Caki2 (cell line): ENCODE data around the gene ALOX15. TPM values are rescaled to one million over a fixed set of nuclear protein-coding genes. Genes with fewer than 3 reads are reported as not detected.
"Not testable (repeated sequence)": the region's sequence is repeated elsewhere in the genome, so short reads cannot be mapped to it uniquely, and the experiment has no call there.

Experiments
- DNase-seq: peaks from one replicate; pipeline ENCODE4 v3.0.0-alpha.2; 2015; ENCODE audit warnings: low read depth
- in situ Hi-C: cut with HindIII; loops from 2 replicates; pipeline ENCODE4 v1.10.0; 2016; ENCODE audit warnings: low sequenced_read_pairs, low pct_unique_long_range_greater_than_20kb, mixed read lengths
- total RNA-seq: library from RNA; depleted of rRNA; stranded (reverse); fragments of >200 nt; shearing (Covaris generic); gene quantifications from 2 replicates; pipeline ENCODE4 v1.2.3, GENCODE V29; 2014; ENCODE audit warnings: low replicate concordance; rRNA removed

ALOX15 gene, protein sequence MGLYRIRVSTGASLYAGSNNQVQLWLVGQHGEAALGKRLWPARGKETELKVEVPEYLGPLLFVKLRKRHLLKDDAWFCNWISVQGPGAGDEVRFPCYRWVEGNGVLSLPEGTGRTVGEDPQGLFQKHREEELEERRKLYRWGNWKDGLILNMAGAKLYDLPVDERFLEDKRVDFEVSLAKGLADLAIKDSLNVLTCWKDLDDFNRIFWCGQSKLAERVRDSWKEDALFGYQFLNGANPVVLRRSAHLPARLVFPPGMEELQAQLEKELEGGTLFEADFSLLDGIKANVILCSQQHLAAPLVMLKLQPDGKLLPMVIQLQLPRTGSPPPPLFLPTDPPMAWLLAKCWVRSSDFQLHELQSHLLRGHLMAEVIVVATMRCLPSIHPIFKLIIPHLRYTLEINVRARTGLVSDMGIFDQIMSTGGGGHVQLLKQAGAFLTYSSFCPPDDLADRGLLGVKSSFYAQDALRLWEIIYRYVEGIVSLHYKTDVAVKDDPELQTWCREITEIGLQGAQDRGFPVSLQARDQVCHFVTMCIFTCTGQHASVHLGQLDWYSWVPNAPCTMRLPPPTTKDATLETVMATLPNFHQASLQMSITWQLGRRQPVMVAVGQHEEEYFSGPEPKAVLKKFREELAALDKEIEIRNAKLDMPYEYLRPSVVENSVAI
- total RNA-seq: not detected in 2 replicates

DNA sequence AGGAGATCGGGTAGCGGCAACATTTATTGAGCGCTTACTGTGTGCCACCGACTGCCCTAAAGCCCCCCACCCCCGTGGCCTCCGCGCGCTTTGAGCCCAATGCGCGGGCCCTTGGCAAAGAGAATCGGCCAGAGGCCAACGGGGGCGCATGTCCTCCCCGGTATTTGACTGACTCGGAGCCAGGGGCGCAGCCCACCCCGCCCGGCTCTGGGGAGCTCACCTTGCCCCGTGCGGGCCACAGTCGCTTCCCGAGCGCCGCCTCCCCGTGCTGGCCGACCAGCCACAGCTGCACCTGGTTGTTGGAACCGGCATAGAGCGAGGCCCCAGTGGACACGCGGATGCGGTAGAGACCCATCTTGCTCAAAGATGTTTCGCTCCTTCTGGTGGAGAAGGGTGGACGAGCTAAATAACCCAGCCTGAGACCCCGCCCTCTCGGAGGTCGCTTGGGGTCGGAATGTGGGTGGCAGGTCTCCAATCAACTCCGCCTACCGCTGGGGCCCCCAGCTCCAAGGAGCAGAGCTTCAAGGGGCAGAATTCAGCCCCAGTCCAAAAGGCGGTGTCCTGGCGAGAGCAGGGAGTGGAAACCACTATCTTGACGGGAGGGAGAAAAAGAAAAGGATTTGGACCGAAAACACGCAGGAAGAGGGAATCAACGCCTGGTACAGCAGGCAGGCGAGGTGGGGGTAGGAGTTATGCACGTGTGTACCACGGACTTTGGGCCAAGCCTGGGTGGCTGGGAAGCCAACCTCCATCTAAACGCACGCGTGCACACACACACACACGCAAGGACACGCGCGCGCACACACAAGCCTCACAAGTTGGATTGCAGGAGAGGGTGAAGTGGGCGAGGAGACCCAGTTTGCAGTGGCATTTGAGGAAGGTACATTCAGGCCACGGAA lies at the start of gene ALOX15:
Gene ALOX15, minus strand, starts transcription at position 382 of the 899 bp plus-strand sequence. Its CDS starts 27 bp downstream, at position 355.
- in situ Hi-C loops: no loop called here
- no peak for DNase-seq

DNA sequence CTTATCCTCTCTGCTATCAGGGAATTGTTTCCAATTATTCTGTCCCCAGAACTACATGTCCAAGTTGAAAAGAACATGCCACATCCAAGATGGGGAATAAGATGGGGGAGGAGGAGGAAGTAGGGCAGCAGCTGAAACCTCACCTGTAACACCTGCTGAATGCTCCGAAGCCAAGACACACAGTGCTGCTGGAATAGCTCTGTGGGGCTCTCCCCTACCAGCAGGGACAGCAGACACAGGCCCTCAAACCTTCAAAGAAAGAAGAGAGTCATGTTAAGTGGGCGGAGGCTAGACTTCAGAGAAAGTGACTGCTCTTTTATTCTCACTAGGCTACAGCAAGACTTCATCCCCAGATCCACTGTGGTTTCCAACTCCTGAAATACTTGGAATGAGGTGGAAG lies 49.3 kb upstream of the ALOX15 start:
- in situ Hi-C loops: no loop called here
- DNase-seq: no peak

DNA sequence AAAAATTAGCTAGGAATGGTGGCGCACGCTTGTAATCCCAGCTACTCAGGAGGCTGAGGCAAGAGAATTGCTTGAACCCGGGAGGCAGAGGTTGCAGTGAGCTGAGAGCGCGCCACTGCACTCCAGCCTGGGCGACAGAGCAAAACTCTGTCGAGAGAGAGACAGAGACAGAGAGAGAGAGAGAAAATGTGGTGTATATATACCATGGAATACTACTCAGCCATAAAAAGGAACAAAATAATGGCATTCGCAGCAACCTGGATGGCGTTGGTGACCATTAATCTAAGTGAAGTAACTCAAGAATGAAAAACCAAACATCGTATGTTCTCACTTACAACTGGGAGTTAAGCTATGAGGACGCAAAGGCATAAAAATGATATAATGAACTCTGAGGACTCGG lies 48.4 kb upstream of the ALOX15 start:
- in situ Hi-C loops: not testable (repeated sequence)

DNA sequence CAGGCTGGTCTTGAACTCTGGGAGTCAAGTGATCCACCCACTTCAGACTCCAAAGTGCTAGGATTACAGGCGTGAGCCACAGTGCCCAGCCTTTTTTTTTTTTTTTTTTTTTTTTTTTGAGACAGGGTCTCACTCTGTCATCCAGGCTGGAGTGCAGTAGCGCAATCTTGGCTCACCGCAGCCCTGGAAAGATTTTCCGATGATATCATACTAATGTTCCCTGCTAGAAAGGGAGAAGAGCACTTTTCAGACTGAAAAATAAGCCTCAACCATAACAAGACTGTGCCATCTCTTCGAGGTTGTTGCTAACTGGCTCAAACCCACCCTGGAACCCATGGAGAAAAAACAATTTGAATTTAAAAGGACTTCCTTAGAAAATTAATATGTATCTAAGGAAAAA lies 42.3 kb upstream of the ALOX15 start:
- DNase-seq, in situ Hi-C loops: not testable (repeated sequence)

More for the DNA sequence above, 48.4 kb upstream of the ALOX15 start:
- not testable (repeated sequence) for DNase-seq

DNA sequence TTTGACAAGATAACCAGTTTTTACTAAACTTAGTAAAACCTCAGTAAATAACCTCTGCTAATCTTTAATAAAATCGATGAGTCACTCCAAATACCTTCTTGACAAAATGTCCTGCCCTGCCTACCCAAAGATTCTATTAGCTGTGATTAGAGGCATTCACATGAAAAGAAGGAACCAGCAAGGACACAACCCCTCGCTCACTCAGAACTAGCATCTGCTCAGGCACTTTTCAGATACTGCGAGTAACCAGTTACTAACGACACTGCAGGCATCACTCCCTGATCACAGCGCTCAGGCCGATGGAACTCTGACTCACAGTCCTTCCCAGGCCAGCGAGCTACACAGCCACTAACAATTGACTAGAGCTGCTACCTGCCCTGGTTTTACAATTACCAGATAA lies 38.2 kb upstream of the ALOX15 start:
- peak; percentile 87 for DNase-seq
- in situ Hi-C loops: no loop called here

DNA sequence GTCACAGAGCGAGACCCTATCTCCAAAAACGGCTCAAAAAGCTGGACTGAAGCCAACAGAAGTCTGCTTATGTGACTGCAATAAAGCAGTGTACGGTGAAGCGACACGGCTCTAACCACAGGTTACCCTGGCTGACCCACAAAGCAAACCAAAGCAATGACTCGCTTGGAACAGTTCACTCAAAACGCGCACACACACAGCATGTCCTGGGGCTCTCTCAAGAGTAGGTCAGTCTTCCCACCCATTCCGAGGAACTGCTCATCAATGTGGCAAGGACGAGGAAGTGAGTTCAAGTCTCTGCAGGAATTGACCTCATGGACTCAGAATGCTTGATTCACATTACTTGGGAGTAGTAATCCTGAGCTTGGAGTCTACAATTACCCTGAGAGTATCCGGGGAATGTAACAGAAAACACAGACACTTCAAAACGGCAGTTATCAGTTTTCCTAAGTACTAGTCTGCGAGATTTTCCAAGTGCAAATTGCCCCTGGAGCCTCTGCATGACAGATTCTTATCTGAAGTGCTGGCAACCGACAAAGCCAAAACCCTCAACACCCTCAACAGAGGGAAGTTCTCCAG lies 37.1 kb upstream of the ALOX15 start:
- in situ Hi-C loops: no loop called here
- DNase-seq: peak; percentile 78

DNA sequence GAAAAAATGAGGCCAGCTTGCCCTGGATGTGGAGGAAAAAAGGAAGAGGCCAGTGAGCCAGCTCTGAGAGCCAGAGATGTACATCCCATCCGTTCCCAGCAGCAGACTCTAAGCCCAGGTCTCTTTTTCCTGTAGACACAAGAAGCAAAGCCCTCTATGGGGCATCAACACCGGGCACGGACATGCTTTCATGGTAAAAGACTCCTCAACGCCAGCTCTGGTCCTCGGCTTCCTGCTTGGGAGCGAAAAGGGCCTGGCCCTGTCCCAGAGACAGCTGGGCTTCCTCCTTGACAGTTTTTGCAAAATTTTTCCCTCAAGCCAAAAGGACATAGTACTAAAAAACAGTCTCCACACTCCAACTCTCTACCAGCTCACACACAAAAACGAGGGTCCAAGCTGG lies 35.3 kb upstream of the ALOX15 start:
- no peak for DNase-seq
- in situ Hi-C loops: no loop called here

DNA sequence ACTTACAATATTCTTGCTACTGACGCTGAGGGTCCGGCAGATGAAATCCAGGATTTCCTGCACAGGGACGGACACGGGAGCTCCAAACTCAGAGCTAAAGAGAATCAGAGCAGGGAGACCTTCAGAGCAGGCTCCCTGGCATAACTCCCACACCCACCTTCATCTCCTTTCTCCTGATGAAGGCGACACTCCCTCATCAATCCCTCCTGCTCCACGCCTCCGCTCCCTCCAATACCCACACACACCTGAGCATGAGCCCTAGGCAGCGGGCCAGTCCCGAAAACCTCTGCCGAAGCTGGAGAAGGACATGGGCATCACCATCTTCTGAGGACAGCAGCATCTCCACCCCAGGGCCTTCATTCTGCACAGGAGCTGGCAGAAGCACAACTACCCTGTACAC lies 34.3 kb upstream of the ALOX15 start:
- in situ Hi-C loops: no loop called here
- no peak for DNase-seq

DNA sequence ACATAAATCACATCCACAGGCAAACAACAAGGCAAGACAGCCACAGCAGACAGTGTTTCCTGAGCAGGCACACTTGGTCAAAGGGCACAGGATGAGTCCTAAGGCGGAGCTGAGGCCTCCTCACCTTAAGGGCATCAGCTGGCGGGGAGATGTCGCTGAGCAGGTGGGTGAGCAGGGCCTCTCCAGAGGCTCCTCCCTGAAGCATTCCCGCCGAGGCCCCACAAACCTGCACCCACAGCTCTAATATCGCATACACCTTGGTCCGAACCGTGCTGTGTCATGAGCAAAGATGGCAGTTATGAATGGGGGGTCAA lies 33.2 kb upstream of the ALOX15 start:
- DNase-seq: no peak
- in situ Hi-C loops: no loop called here

DNA sequence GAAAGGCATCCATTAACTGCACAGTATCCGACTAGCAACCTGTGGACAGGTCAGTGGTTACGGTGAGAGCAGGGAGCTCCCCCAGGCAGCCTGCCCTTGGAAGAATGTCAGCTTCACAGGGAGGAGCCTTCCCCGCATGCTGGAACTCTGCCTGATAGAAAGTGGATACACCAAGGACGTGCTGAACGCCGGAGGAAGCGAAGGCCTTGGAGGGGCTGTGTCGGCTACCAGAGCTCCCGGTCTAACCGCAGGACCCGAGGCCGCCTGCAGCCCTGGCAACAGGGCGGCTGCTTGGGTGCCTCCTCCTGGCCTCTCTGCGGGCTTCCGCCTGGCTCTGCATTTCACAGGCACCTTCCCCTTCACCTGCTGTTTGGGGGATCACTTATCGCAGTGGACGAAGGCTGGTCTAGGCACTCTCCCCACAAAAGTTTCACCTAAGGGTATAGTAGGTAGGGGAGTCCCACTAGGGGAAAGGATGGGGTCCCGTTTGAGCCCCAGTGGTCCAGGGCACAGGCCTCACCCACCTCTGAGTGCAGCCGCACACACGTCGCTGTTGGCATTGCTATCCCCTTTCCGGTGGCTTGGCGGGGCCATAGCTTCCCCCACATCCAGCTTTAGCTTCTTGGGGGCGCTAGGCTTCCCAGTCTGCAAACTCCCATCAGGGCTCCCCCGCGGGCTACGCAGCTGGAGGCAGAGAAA lies 32.7 kb upstream of the ALOX15 start:
- in situ Hi-C loops: no loop called here
- DNase-seq: no peak

DNA sequence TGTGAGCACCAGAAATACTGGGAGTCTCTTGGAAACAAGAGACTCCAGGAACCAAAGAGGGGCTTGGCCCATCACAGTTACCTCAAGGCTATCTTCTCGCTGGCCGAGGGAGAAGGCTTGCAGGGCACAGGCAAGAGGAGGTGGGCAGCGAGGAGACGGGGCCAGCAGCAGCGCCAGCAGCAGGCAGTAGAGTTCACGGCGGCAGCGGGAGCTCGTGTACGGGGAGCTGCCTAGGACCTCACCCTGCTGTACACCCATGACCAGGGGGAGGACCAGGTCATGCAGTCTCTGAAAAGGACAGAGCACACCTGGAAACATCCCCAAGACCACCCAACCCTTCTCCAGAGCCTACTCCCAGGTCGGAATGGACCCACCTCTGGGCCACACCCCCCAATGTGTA lies 31.7 kb upstream of the ALOX15 start:
- DNase-seq: no peak
- in situ Hi-C loops: no loop called here

DNA sequence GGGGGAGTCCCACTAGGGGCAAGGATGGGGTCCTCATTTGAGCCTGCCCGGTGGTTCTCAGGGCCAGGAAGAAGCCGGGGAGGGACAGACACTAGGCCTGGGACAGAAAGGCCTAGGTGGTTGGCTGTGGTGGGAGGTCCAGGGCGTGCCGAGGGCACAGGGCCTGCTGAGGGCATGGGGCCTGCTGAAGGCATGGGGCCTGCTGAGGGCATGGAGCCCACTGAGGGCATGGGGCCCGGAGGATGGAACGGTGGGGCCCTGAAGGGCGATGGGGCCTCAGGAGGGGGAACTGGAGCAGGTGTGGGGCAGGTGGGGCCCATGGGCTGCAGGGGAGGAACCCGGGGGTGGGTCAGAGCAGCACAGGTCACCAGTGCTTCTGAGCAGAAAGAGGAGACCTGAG lies 31.3 kb upstream of the ALOX15 start:
- in situ Hi-C loops: no loop called here

DNA sequence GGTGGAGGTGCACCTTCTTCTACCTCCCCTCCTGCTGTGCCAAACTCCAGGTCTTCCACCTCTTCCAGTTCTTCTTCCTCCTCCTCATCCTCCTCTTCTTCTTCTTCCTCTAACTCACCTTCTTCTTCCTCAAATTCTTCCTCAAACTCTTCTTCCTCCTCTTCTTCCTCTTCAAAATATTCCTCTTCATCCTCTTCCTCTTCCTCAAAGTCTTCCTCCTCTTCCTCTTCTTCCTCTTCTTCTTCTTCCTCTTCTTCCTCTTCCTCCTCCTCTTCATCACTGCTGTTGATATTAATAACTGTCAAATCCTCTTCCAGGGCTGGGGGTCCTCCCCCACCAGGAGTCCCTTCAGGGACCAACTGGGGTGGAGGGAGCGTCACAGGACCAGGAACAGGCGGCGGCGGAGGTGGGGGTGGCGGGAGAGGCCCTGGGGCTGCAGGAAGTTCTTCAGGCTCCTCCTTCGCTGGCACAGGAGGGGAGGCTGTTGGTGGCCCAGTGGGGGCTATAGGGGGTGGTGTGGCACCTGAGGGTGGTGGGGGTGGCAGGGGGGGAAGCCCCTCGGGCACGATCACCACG lies 30.7 kb upstream of the ALOX15 start:
- no peak for DNase-seq
- in situ Hi-C loops: no loop called here

More for the DNA sequence above, 31.3 kb upstream of the ALOX15 start:
- no peak for DNase-seq

DNA sequence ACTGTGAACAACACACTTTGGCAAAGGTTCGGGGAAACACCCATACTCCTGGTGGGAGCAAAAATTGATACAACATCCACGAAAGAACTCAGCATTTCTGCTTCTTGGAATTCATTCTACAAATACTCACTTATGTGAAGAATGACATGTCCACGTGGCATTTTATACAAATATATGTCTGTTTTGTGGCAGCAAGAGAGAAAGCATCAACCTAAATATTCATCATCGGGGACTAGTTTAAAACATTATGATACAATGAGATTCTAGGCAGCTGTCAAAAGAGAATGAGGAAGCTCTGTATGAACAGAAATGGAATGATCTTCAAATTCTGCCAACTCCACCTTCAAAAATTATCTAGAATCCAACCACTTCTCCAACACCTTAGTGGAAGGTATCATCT lies 25.7 kb upstream of the ALOX15 start:
- DNase-seq: no peak
- in situ Hi-C loops: no loop called here

DNA sequence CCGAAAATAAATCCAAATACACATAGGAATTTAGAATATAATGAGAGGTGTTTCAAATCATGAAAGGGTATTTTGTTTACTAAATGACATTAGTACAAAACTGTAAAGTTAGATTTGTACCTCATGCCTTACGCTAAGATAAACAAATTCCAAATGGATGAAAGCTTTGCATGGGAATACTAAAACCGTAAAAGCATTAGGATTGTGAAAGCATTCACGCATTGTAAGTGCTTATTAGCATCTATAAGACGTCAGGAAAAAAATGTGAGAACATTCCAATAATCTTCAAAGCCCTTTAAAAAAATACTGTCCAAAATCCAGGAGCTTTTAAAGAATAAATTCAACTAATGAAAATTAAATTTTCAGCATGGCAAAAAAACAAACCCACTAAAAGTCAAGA lies 24.8 kb upstream of the ALOX15 start:
- DNase-seq: no peak
- in situ Hi-C loops: no loop called here

DNA sequence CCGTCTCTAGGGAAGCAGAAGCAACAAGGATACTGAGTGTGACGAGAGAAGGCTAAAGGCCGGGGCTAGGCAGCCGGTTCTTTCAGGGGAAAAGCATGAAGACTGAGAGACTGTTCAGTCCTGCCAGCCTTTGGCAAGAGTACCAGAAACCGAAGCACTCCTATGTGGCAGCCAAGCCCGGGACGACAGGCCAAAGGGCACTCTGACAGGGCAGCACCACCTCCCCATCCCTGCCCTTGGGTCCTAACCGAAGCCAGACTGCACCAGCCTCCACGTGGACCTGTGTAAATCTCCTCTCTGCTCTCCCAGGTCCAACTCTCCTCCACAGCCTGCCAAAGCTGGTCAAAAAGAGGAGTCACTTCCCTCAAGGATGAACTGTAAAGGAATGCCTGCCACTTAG lies 23.5 kb upstream of the ALOX15 start:
- no peak for DNase-seq
- in situ Hi-C loops: no loop called here

DNA sequence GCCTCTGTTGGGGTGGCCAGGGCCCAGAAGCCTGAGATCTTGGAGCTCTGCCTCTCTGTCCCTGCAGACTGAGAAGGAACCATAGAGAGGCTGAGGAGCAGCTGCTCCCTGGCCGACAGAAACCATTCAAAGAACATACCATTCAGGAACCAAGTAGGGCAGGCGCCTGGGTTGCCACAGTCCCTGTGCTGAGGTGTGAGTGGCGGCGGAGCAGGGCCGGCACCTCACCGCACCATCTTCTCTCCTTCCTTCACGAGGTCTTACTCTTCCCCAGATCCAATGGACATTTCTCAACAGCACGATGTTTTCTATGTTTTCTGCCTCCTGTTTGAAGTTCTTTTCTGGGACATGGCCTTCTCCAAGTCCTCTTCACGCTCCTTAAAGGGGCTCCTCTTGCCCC lies 22.8 kb upstream of the ALOX15 start:
- no peak for DNase-seq
- in situ Hi-C loops: no loop called here

DNA sequence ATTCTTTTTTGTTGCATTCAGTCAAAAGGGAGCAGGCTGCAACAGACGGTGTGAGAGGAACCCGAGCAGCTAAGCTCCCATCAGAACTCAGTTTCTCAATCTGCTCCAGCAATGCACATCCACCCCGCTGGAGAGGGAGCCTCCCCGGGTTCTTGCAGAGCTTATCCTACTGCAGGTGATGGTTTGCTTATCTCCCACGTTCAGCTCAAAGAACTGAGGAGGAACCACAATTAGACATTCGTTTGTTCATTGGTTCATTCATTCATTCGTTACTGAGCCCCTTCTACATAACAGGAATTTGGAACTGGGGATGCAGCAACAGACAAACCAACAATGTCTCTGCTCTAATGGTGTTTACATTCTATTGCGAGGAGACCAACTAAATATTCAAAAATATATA lies 22.2 kb upstream of the ALOX15 start:
- in situ Hi-C loops: no loop called here
- no peak for DNase-seq
